CD4-positive, alpha-beta T cell treated with Interleukin-6 at 100 ng/mL for 8 hours (primary cell): Measurements from ENCODE around the gene B9D1.

Experiments
- DNase-seq: peaks from one replicate; pipeline ENCODE4 v3.0.0-alpha.2; 2020; ENCODE audit warnings: mixed read lengths, low spot score

Gene B9D1

DNA sequence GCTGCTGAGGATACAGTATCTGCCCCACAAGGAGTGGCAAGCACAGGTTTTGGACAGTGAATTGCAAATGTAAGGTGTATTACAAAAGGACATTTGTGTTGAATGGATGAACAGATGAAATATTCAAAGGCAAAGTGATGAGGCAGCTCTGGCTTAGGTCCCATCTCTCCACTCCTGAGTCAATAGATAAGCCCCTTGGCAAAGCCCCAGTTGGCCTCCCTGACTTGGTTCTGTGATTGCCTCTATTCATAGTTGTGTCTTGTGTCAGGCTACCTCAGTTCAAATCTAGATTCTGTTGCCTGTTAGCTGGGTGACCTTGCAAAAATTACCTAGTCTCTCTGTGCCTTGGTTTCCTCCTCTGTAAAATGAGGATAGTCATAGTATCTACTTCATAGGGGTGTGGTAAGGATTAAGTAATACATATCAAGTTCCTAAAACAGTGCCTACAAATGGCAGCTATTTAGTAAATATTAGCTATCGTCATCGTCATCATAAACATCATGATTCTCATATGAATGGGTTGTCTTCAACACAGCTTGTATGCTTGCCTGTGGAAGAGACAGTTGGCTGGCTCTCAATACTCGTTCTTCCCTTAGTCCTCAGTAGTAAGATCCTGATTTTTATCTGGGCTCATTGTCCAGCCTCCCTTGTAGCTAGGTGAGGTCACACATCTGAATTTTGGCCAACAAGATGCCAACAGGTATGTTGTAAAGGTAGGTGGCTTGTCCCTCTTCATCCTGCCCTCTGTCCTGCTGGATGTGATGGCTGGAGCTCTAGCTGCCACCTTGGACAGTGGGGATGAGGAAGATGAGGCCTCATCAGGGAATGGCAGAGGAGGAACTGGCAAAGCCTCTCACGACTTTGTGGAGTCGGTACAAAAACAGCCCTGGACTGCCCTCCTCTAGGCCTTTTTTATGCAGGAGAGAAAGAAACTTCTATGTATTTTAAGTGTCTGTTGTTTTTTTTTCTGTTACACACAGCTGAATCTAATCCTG is 26.6 kb upstream of the B9D1 start:
- DNase-seq: no peak

DNA sequence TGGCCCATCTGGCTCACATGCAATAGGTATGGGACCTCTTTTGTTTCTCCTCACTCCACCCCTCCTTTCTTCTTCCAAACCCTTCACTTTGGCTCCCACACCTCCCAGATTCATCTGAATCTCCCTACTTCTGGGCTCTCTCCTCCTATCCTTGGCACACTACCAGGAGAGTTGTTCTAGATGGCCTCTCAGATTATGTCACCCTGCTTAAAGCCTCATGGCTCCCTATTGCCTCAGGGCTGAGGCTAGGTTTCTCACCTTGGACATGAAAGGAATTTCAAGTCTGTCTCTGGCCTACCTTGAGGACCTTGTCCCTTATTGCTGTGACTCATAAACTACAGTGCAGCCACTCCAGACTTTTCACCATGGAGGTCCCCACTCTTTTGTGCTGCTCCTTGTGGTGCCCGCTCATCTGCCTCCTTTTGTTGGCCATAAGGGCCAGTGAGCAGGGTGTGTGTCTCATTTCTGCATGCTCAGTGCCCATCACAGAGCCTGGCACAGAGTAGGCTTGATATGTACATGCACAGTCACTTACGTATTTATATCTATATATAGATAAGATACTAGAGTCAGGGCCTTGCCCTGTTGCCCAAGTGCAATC is 25.5 kb upstream of the B9D1 start:
- no peak for DNase-seq

DNA sequence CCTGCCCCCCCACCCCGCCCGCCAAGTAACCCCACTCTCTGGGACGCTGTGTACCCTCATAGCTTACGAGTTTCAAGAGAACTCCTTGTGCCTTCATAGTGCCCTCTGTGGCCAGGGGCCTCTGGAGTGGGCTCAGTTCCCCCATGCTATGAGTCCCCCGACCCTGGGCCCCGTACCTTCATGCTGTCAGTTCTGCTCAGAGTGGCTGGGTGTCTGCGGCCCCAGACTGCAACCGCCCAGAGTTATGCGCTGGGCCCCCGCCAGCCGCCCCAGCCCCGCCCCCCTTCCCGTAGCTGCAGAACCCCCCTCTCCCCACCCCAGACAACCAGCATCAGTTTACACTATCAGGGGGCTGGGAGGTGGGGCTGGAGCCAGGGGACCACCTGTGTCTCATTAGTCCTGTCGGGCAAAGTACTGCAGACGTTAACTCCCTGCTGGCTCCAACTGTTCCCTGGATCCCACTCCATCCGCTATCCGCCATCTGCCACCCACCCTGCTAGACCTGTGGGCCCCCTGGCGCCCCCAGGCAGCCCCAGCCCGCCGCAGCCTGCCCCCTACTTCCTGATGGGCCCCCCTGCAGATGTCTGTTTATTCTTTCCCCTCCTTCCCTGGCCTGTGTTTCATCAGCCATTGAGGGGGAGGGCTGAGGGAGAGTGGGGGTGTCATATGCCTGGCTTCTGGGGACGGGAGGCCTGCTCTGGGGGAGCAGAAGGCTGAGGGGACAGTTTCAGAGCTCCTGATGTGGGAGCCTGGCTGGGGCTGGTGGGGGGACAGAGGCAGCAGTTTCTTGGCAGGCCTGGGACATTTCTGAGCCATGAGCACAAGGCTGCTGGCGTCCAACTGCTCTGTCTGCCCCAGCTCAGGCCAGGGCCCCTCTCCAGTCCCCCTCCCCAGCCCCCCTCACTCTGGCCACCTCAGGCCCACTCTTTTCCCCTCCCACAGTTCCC is 24.7 kb upstream of the B9D1 start, which contains the start of gene MFAP4:
MFAP4 (minus strand) TSS at position 217 of the 947 bp plus-strand sequence; CDS start at position 182, 35 bp downstream.
- no peak for DNase-seq

GRCh38 chr17:19386051-19386929 is 23.8 kb upstream of the B9D1 start:
- no peak for DNase-seq

GRCh38 chr17:19385521-19385983 is 23.0 kb upstream of the B9D1 start:
- DNase-seq: no peak

DNA sequence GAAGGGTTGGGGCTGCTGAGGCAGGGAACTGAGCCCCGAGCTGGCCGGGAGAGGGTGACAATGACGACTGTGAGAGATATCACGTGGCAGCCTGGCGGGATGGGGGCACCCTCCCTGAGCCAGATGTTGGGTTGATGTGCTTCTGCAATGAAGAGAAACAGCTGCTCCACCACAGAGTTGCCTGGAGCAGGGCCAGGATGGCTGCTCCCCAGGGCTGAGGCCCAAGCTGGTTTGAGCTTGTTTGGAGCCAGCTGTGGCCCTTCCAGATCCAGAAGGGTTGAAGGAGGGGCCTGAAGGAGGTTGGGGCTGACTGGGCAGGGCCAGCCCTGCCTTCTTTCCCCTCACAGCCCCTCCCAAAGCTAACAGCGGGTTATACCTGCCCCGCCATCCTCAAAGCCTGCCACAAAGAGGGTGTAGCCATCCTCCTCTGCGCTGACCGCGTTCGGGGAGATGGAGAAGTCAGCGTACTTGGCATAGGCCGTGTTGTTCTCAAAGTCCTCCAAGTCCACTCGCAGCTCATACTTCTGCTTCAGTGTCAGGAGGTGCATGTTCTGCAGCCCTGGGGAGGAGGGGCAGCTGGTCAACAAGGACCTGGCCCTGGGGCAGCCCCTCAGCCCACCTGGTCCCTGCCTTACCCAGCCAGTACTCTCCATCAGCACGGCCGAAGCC is 22.3 kb upstream of the B9D1 start:
- DNase-seq: no peak

DNA sequence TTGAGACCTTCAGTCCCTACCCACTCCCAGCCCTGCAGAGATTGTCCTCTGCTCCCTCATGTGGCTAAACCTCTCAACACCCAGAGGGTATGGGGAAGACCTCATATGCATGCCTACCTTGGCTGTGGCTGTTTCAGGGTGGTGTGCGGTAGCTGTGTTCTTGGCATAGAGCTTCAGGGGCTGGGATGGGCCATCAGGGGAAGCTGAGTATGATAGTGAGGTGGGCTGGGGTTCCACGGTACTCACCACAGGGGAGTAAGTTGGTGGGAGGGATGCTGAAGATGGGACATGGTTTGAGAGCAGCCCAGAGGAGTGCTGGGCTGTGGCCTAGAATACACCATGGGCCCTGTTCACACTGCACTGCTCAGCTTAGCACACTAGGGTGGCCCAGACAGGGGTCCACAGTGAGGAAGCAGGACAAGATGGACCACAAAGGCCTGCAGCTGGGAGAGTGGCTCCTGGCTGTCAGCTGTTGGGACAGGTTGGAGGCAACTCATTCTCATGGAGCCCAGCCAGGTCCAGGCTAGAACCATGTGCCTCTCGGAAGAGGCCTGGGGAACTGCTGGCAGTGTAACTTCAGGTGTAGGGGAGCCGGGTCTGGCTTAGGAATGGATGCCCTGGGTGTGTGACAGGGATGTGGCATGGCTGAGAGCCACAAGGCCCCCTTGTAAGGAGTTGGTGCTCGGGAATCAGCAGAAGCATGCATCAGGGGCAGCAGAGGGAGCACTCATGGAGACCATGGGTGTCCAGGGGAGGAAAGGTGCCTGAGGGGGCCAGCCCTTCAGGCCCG is 21.4 kb upstream of the B9D1 start:
- no peak for DNase-seq

GRCh38 chr17:19382531-19383444 is 20.3 kb upstream of the B9D1 start:
- DNase-seq: no peak

DNA sequence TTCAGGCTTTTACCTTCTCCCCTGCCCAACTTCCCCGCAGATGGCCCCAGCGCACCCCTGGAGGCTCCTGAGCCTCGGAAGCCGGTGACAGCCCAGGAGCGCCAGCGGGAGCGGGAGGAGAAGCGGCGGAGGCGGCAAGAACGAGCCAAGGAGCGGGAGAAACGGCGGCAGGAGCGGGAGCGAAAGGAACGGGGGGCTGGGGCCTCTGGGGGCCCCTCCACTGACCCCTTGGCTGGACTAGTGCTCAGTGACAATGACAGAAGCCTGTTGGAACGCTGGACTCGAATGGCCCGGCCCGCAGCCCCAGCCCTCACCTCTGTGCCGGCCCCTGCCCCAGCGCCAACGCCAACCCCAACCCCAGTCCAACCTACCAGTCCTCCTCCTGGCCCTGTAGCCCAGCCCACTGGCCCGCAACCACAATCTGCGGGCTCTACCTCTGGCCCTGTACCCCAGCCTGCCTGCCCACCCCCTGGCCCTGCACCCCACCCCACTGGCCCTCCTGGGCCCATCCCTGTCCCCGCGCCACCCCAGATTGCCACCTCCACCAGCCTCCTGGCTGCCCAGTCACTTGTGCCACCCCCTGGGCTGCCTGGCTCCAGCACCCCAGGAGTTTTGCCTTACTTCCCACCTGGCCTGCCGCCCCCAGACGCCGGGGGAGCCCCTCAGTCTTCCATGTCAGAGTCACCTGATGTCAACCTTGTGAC is 19.4 kb upstream of the B9D1 start:
- no peak for DNase-seq

GRCh38 chr17:19381361-19381740 is 18.8 kb upstream of the B9D1 start:
- DNase-seq: no peak

DNA sequence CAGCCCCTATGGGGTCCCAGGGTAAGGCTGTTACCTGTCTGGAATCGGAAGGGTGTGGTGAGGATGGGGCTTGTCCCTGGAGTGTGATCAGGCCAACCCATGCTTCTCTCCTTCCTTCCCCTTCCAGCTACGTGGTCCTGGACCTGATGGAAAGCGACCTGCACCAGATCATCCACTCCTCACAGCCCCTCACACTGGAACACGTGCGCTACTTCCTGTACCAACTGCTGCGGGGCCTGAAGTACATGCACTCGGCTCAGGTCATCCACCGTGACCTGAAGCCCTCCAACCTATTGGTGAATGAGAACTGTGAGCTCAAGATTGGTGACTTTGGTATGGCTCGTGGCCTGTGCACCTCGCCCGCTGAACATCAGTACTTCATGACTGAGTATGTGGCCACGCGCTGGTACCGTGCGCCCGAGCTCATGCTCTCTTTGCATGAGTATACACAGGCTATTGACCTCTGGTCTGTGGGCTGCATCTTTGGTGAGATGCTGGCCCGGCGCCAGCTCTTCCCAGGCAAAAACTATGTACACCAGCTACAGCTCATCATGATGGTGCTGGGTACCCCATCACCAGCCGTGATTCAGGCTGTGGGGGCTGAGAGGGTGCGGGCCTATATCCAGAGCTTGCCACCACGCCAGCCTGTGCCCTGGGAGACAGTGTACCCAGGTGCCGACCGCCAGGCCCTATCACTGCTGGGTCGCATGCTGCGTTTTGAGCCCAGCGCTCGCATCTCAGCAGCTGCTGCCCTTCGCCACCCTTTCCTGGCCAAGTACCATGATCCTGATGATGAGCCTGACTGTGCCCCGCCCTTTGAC is 18.2 kb upstream of the B9D1 start:
- DNase-seq: no peak

DNA sequence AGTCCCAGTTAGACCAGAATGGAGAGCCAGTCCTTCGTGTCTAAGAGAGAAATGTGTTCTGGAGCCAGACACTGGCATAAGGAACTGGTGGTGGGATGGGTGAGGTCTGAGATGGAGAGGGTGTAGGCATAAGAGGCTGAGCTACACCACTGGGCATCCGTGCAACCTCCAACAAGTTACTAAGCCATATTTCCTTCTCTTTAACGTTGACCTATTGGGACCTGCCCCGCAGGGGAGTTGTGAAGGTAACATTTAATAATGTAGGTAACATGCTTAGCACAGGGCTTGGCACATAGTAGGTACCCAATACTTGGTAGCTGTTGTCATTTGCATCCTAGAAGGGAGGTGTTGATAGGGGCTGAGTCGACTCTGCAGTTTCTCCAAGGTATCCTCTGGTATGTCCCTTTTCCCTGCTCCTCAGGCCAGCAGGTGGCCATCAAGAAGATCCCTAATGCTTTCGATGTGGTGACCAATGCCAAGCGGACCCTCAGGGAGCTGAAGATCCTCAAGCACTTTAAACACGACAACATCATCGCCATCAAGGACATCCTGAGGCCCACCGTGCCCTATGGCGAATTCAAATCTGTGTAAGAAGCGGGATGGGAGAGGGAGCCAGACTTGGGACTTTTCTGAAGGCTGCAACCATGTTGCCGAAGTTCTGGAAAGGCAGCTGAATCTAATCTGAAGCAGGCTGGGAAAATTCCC is 17.0 kb upstream of the B9D1 start:
- DNase-seq: no peak

DNA sequence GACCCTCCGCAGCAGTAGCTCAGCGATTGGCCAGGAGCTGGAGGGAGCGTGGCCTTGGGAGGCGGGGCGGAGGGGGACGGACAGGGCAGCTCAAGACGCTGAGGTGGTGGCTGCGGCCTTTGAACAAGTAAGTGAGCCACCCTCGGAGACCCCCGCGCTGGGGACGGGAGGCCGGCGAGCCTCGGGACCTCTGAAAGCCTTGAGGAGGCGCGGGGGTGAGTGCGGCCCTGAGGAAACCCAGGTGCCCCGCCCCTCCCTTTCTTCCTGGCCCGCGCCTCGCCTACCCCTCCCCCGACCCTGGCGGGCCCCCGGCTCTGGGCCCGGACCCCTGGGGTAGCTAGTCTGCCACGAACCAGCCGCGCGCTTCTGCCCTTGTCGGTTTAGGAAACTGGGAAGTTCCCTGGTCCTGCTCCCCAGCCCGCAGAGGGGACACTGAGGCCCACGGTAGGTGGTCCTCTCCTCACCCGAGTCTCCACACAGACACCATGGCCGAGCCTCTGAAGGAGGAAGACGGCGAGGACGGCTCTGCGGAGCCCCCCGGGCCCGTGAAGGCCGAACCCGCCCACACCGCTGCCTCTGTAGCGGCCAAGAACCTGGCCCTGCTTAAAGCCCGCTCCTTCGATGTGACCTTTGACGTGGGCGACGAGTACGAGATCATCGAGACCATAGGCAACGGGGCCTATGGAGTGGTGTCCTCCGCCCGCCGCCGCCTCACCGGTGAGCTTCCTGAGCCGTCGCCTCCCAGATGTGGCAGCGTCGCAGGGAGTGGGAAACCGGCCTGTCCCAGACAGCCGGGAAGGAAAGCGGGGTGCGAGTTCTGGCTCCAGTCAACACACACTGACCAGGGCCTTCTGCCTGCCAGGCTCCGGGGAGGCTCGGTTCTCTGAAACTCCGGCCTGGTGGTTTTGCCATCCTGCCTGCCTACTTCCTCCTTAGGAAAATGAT is 16.2 kb upstream of the B9D1 start, which contains the start of gene MAPK7:
MAPK7 (plus strand) TSS at position 83 of the 945 bp plus-strand sequence; CDS start at position 486, 403 bp downstream.
- DNase-seq: no peak

- DNase-seq: peak; percentile 97
Observed at GRCh38 chr17:19377602-19378415, 15.3 kb upstream of the B9D1 start.
